GM12891 (cell line): ENCODE measurements around the gene GRM8.

Source experiments
- POLR2A ChIP-seq: IDR thresholded peaks from 2 replicates; pipeline ENCODE4 v1.6.1; 2011; ENCODE audit warnings: low read depth, low read length, control low read depth
- POLR2AphosphoS5 ChIP-seq: IDR thresholded peaks from 2 replicates; pipeline ENCODE4 v1.6.1; 2011; ENCODE audit warnings: low read depth, low read length, control low read depth
- SPI1 ChIP-seq: IDR thresholded peaks from 2 replicates; pipeline ENCODE4 v1.6.1; 2011; ENCODE audit warnings: low read depth, low read length, control low read depth
- TAF1 ChIP-seq: IDR thresholded peaks from 2 replicates; pipeline ENCODE4 v1.6.1; 2011; ENCODE audit warnings: low read depth, low read length, control low read depth

GRCh38 chr7:127119517-127119916 lies 133.2 kb downstream of the GRM8 start:
- no peak for TF ChIP-seq POLR2AphosphoS5
- TF ChIP-seq POLR2A: no peak
- TF ChIP-seq TAF1: no peak
- no peak for TF ChIP-seq SPI1
